Measurements from ENCODE around the gene SENP2.

DNA sequence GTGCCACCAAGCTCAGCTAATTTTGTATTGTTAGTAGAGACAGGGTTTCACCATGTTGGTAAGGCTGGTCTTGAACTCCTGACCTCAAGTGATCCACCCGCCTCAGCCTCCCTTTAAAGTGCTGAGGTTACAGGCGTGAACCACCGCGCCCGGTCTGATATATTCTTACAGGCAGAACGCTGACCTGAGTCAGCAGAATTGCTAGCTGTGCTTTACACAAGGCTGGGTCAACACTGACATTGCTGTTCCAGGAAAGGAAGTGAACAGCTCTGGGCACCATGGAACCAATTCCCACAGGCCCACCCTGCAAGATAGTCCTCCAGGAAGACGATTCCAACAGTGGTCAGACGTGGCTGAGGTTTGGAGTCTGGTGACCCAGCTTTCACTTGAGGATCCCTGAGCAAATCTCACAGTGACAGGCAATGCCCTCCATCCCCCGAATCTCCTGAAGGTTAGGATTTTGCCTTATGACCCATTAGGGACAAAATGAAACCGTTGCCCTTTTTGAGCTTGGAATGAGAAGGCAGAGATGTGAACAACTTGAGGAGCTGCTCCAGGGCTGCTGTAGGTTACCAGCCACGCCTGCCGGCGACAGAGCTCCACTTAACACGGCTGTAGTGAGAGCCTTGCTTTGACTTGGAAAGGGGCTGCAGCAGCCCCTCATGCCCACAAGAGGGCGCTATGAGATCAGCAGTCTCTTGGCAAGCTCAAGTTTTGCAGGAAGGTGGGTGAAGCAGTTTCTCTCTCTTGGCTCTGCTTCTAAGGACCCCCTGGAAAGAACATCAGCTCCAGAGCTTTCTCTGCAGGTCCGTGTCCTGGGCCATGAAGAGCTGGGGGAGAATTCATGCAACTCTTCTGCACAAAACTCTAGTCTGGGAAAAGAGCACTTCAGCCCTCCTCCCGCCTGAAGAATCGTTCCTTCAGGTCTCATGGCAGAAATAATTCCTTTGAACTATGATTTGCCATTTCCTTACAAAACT is 74.1 kb downstream of the SENP2 start:
- TF ChIP-seq TAF1 (IDR thresholded peaks at IDR 0.05; ENCODE audit: borderline replicate concordance, low read depth, low read length): no peak
- no peak for TF ChIP-seq POLR2AphosphoS5 (IDR thresholded peaks at IDR 0.05; ENCODE audit: low read depth, low read length)
